NOMO-1 treated with dmso at 0.1 percent for 144 hours (cell line): ENCODE data around the gene RTL5.

Experiments used
- DNase-seq: peaks from one replicate; lab custom pipeline; 2025; ENCODE audit not compliant: unreplicated experiment; lab: John Stamatoyannopoulos, UW

RTL5 gene

GRCh38 chrX:72079607-72080006 lies 52.1 kb downstream of the RTL5 start:
- DNase-seq: no peak

- no peak for DNase-seq
These were observed 53.3 kb downstream of the RTL5 start for GRCh38 chrX:72078411-72078810.
